ENCODE results near the gene FAM180A.
"Not testable (repeated sequence)": the region's sequence is repeated elsewhere in the genome, so short reads cannot be mapped to it uniquely, and the experiment has no call there.

Gene FAM180A

DNA sequence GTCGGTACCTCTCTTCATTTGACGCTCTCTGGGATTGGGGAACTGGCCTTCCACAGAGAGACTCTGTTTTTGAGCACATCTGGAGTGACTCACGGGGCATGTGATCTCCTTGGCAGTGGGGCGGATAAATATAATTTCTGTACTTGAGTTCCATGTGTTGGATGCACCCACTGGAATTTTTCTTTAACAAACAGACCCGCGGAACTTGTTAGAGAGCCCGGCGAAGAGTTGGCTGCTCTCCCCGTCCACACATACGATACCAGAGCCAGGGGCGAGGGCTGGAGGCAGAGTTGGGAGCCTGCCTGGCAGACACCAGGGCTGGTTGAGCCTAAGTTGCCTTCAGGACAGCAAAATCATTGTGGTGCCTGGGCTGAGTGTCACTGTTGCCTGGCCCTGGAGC lies at the start of gene FAM180A:
Gene FAM180A (minus strand): TSS at position 44 of the 400 bp plus-strand sequence. CDS start 233 bp downstream, outside the sequence.
- DNase-seq: no peak

DNA sequence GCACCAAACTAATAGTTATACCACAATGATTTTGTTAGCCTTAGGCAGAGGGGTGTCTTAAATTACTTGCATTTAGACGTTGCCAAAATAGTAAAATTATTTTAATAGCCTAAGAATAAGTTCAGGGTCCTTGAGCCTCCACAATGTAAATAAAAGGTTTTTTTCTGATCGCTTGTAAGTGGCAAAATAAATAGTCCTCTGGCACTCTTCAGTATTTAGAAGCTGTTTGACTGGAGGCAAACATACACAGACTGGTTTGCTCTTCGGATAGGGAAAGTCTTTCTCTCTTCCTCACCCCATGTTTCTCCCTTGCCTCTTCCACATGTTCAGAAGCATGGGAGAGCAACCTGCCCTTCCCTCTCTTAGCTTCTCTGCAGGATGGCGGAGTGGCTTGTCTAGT lies 49.5 kb upstream of the FAM180A start:
- DNase-seq: no peak

DNA sequence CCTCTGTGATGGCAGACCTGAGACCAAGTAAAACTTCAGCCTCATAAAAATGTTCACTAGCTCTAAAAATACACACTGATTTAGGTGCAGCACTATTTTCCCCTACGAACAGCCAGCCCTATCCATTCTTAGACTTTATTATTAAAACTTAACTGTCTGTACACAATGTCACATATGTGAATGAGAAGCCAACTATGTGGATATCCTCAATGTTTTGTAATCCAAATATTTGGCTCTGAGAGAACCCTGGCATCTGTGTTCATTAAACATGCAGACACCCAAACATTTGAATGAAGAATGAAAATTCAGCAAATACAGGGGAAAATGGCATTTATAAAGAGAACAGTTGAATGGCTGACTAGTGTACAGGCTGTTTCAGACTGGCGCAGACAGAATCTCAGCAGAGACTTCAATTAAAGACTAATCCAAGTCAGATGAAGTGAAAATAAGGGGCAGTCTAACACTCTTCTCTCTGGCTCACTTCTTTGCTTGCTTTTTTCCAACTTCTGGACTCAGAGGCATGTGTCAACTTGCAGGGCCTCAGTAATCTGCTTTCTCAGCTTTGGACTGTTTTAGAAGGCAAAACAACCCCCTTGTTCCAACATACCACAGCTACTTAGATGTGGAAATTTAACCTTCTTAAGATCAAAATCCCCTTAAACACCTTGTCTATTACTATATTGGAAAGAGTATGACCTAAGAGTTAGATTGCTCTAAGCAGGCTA lies 47.4 kb upstream of the FAM180A start:
- no peak for DNase-seq

- no peak for DNase-seq
Measured at GRCh38 chr7:135793841-135794240, 45.2 kb upstream of the FAM180A start.

DNA sequence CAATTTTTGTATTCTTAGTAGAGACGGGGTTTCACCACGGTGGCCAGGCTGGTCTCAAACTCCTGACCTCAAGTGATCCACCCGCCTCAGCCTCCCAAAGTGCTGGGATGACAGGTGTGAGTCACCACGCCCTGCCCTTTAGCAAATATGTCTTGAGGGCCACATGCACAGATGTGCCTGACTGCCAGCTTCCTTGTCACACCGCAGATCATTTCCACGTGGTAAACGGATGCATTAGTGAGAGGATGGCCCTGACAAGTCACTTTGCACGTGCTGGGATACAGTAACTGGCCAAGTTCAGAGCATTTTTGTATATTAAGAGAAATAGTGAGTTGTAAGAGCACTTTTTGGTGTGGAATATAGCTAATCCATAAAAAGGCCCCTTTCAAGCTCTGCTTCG lies 44.3 kb upstream of the FAM180A start:
- no peak for DNase-seq

DNA sequence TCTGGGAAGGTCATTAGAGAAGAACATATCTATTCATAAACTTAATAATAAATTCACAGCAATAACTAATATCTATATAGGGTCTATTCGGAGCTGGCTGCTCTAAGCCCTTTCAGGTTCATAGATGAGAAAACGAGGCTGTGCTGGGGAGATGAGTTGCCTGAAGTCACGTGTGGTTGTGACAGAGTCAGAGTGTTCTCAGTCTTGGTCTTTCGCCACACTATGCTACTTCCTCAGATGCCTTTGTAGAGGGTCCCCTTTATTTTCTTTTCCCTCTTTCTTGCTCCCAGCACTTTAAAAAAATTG lies 43.7 kb upstream of the FAM180A start:
- no peak for DNase-seq

GRCh38 chr7:135791543-135792362 lies 43.1 kb upstream of the FAM180A start:
- no peak for DNase-seq

GRCh38 chr7:135790371-135790977 lies 41.9 kb upstream of the FAM180A start:
- DNase-seq: no peak

DNA sequence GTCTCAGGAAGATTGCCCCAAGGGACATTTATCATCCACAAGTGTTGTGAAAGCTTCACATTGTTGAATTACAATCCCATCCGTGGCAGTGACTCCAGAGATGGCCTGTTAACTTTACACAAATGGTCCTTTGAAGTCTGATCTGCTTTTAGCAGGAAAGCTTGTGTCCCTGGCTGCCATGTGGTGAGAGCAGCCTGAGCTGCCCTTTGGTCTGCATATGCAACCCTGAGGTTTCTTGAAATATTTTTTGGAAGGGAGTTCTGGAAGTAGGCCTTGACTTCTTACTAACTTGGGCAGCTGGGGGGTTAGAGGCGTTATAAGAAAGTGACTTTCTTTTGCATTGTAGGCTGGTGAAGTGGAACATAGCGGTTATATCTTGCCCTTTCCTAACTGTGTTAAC lies 41.3 kb upstream of the FAM180A start:
- DNase-seq: no peak

DNA sequence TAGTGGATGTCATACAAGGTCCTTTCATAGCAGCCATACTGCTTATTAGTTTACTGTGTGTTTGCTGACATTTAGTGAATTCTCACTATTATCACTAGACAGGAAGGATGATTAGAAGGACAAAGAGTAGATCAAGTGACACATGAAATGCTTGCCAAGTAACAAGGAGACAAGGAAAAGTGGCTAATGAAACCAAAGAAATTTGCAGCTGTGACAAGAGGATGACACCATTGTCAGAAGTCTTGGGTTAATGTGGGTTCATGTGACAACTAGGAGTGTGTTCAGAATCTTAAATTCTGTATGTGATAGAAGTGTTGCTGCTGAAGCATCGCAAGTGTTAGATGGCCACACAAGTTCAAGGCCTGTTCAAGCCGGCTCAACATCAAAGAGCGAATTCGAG lies 40.8 kb upstream of the FAM180A start:
- no peak for DNase-seq

DNA sequence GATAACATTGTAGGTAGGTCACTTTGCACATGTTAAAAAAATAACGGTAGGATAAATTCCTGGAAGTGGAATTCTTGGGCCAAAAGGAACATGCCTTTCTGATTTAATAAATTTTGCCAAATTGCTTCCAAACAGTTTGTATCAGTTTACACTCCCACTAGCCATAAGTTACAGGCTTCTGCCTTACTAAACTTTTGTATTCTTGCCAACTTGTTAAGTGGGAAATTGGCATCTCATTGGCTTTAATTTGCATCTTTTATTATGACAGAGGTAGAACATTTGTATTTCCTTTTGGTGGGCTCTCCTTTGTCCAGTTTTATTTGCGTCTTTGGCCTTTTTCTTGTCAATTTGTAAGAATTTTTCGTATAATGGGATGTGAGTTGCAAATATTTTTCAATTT lies 38.3 kb upstream of the FAM180A start:
- DNase-seq: no peak

GRCh38 chr7:135785065-135785464 lies 36.5 kb upstream of the FAM180A start:
- no peak for DNase-seq

DNA sequence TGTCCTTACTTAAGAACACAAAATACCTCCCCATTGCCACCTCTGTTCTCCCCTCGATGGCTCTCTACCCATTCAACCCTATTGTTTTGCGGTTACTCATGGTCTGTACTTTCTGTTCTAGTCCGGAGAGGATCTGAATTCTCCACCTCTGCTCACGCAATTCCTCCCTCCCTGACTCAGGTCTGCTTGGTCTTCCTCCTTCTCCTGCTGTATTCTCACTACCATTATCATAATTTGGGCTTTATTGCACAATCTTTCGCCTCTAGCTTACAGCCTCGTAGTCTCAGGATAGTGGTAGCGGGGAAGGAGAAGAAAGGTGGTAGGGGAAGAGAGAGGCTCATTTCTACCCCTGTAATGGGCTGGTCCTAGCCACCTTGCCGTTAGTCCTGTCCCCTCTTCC lies 35.4 kb upstream of the FAM180A start:
- DNase-seq: no peak

DNA sequence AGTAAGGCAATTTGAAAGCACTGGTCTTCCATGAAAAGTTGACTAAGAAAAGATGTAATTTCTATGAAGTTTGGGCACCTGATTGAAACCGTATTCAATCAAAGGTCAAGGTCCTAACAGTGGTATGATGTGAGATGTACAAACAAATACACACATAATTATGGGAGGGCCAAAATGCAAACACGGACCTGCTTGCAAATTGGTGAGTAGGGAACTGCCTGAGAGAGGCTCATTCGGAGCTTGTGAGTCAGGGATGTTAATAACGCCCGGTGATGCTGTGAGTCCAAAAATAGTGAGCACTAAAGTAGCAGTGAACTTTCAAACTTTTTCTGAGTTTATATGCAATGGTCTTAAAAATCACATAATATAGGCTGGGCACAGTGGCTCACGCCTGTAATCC lies 34.2 kb upstream of the FAM180A start:
- no peak for DNase-seq

- no peak for DNase-seq
Measured at GRCh38 chr7:135782377-135782776, 33.8 kb upstream of the FAM180A start.

DNA sequence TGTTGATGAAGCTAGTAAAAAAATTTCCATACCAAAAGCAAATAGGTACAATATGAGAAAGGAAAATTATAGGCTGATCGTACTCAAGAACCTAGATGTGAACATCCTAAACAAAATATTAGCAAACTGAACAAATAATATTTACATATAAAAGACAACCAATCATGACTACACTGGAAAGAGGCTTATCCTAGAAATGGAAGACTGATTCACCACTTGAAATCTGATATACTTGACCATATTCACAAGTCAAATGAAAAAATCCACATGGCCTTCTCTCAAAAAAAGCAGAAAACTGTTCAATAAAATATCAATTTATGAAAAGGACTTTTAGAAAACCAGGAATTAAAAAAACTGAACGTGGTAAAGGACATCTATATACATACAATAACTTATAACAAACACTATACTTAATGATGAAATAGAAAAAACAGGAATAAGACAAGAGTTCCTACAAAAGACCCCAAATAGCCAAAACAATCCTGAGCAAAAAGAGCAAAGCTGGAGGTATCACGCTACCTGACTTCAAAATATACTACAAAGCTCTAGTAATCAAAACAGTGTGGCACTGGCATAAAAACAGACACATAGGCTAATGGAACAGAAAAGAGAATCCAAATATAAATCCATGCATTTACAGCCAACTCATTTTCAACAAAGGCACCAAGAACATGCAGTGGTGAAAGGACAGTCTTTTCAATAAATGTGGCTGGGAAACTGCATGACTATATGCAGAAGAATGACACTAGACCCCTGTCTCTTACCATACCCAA lies 29.2 kb upstream of the FAM180A start:
- DNase-seq: no peak

DNA sequence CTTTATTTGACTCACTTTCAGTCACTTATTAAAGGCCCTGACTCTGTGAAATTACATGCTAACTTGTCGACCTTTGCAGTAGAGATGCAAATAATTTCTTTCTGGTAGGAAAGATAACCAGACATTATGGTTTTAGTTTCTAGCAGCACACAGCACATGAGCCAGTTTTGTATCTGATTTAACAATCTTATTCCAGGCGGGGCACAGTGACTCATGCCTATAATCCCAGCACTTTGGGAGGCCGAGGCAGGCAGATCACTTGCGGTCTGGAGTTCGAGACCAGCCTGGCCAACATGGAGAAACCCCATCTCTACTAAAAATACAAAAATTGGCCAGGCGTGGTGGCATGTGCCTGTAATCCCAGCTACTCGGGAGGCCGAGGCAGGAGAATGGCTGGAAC lies 27.3 kb upstream of the FAM180A start:
- DNase-seq: not testable (repeated sequence)

DNA sequence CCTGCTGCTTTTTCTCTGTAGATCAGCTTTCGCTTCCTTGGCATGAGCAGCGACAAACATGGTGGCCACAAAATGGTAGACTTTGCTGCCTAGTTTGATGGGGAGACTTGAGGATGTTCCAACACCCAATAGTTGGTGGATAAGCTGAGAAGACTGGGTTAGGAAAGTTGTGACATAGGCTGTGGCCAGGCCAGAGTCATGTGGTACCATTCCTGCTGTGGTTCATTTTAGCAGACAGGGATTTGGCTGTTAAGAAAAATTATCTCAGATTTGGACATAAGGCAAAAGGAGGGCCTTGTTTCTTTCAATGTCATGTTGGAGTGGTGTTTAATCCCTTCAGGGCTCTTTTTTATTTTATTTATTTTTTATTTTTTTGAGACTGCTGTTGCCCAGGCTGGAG lies 26.6 kb upstream of the FAM180A start:
- no peak for DNase-seq

- no peak for DNase-seq
Measured at GRCh38 chr7:135774284-135774683, 25.7 kb upstream of the FAM180A start.

- DNase-seq: no peak
Measured at GRCh38 chr7:135773464-135773863, 24.9 kb upstream of the FAM180A start.

GRCh38 chr7:135772639-135773222 lies 24.1 kb upstream of the FAM180A start:
- no peak for DNase-seq

DNA sequence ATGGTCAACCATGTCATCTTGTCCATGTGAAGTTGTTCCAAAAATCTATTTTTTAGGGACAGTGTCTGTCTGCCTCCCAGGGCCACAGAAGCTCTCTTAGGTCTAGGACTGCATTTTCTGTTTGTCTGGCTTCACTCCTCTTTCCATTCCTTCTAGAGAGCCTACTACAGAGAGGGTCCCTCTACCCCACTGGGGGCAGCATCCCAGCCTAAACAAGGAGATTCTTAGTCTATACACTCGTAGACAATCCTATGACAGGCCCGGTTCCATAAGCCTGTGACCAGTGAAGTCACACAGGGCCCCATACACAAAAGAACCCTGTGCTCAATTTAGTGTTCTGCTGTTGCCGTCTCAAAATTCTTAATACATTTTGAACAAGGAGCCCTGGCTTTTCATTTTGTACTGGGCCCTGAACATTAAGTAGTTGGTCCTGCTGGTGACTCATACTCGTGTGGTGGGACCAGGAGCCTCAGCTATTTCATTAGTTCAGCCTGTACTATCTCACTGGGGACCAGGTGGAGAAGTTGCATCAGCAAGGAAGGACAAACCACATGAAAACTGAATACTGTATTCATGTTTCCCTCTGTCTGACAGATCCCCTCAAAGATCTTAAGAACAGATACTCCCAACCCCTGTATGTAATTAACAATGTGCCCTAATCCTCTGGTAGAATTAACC lies 23.5 kb upstream of the FAM180A start:
- DNase-seq: no peak

Data from DMS 273 treated with DMSO at 0.1 percent for 48 hours (cell line).